ENCODE measurements around the gene TNFSF15.

The TNFSF15 gene

DNA sequence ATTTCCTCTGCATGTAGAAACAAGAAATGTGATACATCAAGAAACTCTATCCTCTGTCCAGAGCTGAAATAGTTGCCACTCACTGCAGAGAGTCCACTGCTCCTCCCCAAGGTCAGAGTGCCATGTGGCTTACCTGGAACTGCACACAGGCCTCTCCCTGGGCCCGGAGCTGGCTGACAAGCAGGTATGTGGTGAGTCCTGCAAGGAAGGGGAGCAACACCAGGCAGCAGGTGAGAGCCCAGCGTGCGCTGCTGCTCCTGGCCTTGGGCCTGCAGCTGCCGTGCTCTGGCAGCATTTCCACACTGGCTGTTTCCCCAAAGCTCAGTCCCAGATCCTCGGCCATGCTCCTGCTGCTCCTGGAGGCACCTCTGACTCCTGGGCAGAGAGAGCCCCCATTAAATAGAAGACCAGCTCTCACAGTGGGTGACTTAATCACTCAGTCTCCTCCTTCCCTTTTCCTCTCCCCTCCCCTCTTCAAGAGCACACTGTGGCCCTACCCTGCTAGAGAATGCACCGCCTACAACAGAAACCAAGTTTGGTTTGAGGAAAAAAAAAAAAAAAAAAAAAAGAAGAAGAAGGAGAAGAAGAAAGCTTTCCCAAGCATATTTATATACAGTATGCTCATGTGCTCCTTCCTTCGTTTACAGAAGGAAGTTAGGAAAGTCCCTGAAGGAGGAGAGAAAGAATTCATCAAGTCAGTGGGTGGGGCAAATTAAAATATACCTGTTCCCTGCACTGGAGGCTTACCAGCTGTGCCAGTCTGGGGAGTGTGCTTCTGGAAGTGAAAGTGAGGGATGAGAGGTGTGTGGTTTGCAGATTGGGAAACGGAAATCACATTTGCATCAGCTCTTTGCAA is at the start of gene TNFSF15:
Gene TNFSF15 (minus strand): TSS at position 370 of the 856 bp plus-strand sequence. CDS start 27 bp downstream, at position 343.
- no peak for DNase-seq

DNA sequence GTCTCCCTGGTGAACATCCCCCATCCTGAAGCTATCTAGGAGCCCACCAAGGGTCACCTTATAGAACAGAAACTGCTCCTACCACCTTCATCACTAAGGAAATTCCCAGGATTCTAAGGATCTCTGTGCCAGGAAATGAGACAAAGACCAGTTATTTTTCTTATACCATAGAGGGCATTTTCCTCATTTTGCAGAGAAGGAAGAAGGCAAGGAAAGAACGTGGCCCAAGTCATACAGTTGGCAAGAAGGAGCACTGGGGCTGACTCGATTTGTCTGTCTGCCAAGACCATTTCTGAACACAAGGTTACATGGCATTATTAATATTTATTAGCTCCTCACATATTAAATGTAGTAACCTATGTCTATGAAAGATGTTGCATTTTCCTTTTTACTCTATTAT is 49.6 kb upstream of the TNFSF15 start:
- DNase-seq, result no peak

DNA sequence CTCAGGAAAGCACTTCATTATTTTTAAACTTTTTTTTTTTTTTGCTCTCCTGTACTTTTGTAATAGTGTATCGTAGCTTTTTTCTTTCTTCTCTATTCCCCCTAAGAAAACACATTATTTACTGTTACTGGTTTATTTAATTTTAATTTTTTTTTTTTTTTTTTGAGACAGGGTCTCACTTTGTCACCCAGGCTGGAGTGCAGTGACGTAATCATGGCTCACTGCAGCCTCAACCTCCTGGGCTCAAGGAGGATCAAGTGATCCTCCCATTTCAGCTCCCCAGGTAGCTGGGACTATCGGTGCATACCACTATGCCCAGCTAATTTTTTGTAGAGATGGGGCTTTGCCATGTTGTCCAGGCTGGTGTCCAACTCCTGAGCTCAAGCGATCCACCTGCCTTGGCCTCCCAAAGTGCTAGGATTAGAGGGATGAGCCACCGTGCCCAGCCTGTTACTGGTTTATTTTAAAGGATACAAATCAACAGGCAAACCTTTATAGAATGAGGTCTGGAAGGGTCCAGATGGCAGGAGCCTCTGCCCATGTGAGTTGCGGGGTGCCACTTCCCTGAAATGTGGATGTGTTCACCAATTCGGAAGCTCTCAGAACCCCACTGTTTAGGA is 49.0 kb upstream of the TNFSF15 start:
- no peak for DNase-seq

DNA sequence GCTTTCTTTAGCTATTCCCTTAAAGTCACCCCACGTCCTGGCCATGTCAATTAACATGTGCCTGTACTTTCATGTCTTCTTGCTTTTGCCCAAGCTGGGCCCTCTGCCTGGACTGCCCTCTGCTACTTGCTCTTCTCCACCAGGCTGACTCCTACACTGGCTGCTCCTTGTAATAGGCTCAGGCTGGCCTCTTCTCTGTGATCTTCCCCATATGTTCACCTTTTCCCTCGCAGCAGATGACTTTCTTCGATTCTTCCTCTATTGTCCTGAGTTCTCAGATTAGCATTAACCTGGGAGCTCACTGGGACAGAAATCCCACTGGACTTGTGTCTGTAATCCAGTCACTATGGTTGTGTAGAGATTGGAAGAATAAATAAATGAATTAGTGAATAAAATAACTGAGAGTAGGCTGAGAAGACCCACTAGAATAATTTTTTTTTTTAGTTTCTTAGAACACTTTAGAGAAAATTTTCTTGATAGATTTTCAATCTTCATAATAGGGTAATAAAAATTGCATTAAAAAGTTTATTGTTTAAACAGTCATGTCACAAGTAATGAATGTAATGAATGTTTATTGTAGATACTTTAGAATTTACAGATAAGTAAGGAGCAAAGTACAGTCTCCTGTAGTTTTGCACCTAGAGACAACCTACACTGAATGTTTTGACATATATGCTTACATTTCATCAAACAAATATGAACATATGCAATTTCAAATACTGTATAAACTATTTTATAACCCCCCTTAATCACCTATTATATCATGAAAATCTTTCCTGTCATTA is 47.4 kb upstream of the TNFSF15 start:
- DNase-seq, result no peak

- no peak for DNase-seq
Observed at GRCh38 chr9:114852050-114852594, 46.3 kb upstream of the TNFSF15 start.

GRCh38 chr9:114851306-114851705 is 45.5 kb upstream of the TNFSF15 start:
- no peak for DNase-seq

DNA sequence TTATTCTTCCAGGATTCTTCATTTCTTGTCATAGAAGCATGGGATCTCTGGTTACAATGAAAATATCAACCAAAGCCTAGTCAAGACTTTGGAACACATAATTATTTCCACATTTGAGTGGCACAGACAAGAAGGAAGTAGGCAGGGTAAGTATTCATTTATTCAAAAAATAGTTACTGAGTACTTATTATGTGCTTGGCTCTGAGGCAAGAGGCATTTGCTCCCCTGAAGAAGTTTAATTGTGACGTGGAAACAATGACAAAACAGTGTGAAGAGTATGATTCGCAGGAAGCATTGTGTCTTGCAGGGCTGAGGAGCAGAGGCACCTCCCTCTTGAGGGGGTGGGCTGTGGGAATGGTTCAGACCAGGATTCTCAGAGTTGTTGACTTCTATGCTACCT is 45.0 kb upstream of the TNFSF15 start:
- no peak for DNase-seq

GRCh38 chr9:114849450-114849849 is 43.6 kb upstream of the TNFSF15 start:
- DNase-seq, result no peak

- no peak for DNase-seq
Observed at GRCh38 chr9:114847492-114848417, 41.9 kb upstream of the TNFSF15 start.

- no peak for DNase-seq
Observed at GRCh38 chr9:114845373-114845772, 39.5 kb upstream of the TNFSF15 start.

DNA sequence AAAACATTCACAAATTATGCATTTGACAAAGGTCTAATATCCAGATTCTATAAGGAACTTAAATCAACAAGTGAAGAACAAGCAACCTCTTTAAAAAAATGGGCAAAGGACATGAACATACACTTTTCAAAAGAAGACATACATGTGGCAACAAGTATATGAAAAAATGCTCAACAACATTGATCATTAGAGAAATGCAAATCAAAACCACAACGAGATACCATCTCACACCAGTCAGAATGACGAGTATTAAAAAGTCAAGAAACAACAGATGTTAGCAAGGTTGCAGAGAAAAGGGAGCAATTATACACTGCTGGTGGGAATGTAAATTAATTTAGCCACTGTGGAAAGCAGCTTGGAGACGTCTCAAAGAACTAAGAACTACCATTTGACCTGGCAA is 38.9 kb upstream of the TNFSF15 start:
- no peak for DNase-seq

DNA sequence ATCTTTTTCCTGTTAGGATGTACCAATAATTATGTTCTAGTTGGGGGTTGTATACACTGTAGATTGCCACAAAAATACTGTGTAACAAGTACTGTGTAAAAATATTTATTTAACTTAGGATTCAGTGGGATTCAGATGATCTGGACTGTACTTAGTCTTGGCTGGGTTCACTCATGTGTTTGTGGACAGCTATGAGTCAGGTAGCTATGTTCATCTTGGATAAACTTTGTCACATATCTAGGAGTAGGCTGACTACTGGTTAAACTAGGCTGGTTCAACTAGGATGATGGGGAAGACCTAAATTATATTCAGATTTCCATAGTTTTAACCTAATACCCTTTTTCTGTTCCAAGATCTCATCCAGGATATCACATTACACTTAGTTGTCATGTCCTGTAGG is 32.1 kb upstream of the TNFSF15 start:
- DNase-seq, result no peak

DNA sequence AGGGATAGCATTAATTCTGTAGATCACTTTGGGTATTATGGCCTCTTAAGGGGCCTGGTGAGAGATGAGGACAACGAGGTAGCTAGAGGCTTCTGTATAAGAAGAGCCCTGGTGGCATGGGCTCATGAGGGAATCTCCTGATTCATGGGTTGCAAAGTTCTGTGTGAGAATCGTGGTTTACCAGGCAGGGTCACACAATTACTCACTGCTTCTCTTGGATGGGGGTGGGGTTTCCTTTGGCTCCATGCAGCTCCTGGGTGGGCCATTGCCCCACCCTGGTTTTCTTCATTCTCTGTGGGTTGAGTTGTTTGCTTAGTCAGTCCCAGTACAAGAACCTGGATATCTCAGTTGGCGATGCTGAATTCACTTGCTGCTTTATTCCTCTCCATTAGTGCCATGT is 30.9 kb upstream of the TNFSF15 start:
- DNase-seq, result no peak

GRCh38 chr9:114834386-114834785 is 28.5 kb upstream of the TNFSF15 start:
- no peak for DNase-seq

- no peak for DNase-seq
Observed at GRCh38 chr9:114830546-114830945, 24.7 kb upstream of the TNFSF15 start.

- DNase-seq, result no peak
Observed at GRCh38 chr9:114829574-114830440, 24.0 kb upstream of the TNFSF15 start.

DNA sequence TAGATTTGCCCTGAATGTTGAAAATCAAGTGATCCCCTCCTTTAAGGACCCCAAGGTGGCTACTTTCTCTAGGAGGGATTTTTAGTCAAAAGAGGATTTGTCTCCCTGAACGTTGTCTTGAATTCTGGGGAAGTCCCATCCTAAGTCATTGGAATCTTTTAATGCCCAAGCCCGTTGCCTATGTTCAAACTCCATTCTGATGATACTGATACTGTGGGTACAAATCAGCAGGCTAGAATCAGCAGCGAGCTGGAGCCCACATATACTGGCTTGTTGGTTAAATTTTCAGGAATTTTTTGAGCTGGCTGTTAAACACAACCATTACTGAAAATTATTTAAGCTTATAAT is 22.4 kb upstream of the TNFSF15 start:
- DNase-seq, result no peak

DNA sequence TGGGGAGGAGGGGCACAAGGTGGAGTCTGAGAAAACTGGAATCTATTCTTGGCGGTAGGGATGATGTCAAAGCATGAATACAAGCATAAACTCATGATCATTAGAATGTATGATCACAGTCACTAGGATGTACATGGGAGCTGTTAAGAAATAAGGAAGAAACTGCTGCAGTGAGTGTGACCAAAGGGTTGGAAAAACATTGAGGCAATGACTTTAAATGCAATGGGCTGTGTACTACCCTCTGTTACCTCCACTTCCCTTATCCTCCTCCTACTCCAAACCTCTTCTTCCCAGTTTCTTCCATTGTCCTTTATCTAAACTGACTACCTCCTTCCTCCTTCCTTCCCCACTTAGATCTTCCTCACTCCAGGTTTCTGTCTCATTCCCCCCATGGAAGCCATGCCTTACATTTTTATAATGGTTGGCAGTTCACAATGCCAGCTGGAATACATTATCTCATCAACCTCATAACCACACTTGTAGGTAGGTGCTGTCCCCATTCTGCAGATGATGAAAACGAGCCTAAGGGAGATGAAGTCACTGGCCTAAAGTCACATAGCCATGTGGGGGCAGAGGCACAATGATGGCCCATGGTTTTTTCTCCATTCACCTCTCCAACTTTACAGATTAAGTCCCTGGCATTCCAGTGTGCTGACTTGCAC is 21.9 kb upstream of the TNFSF15 start:
- no peak for DNase-seq

- no peak for DNase-seq
Observed at GRCh38 chr9:114826431-114826830, 20.6 kb upstream of the TNFSF15 start.

GRCh38 chr9:114825126-114825795 is 19.4 kb upstream of the TNFSF15 start:
- DNase-seq, result no peak
